H9 (cell line): ENCODE data around the gene AFF2. TPM values are rescaled to one million over a fixed set of nuclear protein-coding genes. Genes with fewer than 3 reads are reported as not detected.

Source experiments
- DNase-seq: peaks from one replicate; pipeline ENCODE4 v3.0.0-alpha.2; 2017
- H2AFZ ChIP-seq: one replicate; pipeline ENCODE4 v1.6.1; 2013; ENCODE audit warnings: mild to moderate bottlenecking, low read length, control low read depth, moderate library complexity
- H2AK5ac ChIP-seq: 2 replicates; pipeline ENCODE4 v1.6.1; 2013; ENCODE audit warnings: low read length, control low read depth, mixed read lengths; ENCODE audit not compliant: insufficient read length
- H2BK120ac ChIP-seq: one replicate; pipeline ENCODE4 v1.6.1; 2013; ENCODE audit warnings: low read depth, mild to moderate bottlenecking, low read length, control low read depth, inconsistent platforms; ENCODE audit not compliant: poor library complexity, severe bottlenecking
- H2BK12ac ChIP-seq: 2 replicates; pipeline ENCODE4 v1.6.1; 2013; ENCODE audit warnings: low read length, control low read depth, mixed read lengths, low read depth; ENCODE audit not compliant: insufficient read length
- H2BK15ac ChIP-seq: 2 replicates; pipeline ENCODE4 v1.6.1; 2013; ENCODE audit warnings: low read depth, low read length, control low read depth
- H2BK20ac ChIP-seq: one replicate; pipeline ENCODE4 v1.6.1; 2013; ENCODE audit warnings: low read depth, mild to moderate bottlenecking, low read length, control low read depth, inconsistent platforms; ENCODE audit not compliant: poor library complexity, severe bottlenecking
- H2BK5ac ChIP-seq: 2 replicates; pipeline ENCODE4 v1.6.1; 2013; ENCODE audit warnings: low read length, control low read depth, mixed read lengths; ENCODE audit not compliant: insufficient read length
- H3K14ac ChIP-seq: 2 replicates; pipeline ENCODE4 v1.6.1; 2013; ENCODE audit warnings: low read length, control low read depth; ENCODE audit not compliant: insufficient read depth
- H3K18ac ChIP-seq: 2 replicates; pipeline ENCODE4 v1.6.1; 2013; ENCODE audit warnings: low read depth, mild to moderate bottlenecking, mixed read lengths, low read length, control low read depth; ENCODE audit not compliant: insufficient read length
- H3K23ac ChIP-seq: 2 replicates; pipeline ENCODE4 v1.6.1; 2013; ENCODE audit warnings: low read length, control low read depth, mixed read lengths, low read depth; ENCODE audit not compliant: insufficient read length
- H3K23me2 ChIP-seq: 2 replicates; pipeline ENCODE4 v1.6.1; 2013; ENCODE audit warnings: low read depth, mild to moderate bottlenecking, mixed read lengths, low read length, control low read depth; ENCODE audit not compliant: insufficient read length, poor library complexity, severe bottlenecking
- H3K27ac ChIP-seq: 2 replicates; pipeline ENCODE4 v1.5.1; 2013; ENCODE audit warnings: low read length, control low read depth, mixed read lengths, low read depth; ENCODE audit not compliant: insufficient read length
- H3K27me3 ChIP-seq: 2 replicates; pipeline ENCODE4 v1.6.1; 2013; ENCODE audit warnings: low read length, control low read depth, inconsistent platforms; ENCODE audit not compliant: insufficient read depth
- H3K4ac ChIP-seq: 2 replicates; pipeline ENCODE4 v1.6.1; 2013; ENCODE audit warnings: low read depth, mild to moderate bottlenecking, control low read depth, inconsistent platforms, low read length, moderate library complexity
- H3K4me1 ChIP-seq: 2 replicates; pipeline ENCODE4 v1.6.1; 2013; ENCODE audit warnings: low read length, control low read depth, inconsistent platforms; ENCODE audit not compliant: insufficient read depth
- H3K4me2 ChIP-seq: 2 replicates; pipeline ENCODE4 v1.6.1; 2013; ENCODE audit warnings: low read length, control low read depth, mixed read lengths; ENCODE audit not compliant: insufficient read length, insufficient read depth
- H3K56ac ChIP-seq: 2 replicates; pipeline ENCODE4 v1.6.1; 2013; ENCODE audit warnings: low read depth, mild to moderate bottlenecking, mixed read lengths, low read length, control low read depth; ENCODE audit not compliant: insufficient read length
- H3K79me1 ChIP-seq: 2 replicates; pipeline ENCODE4 v1.6.1; 2013; ENCODE audit warnings: low read depth, mild to moderate bottlenecking, moderate library complexity, low read length, control low read depth, inconsistent platforms; ENCODE audit not compliant: insufficient read depth, poor library complexity, severe bottlenecking
- H3K79me2 ChIP-seq: 2 replicates; pipeline ENCODE4 v1.6.1; 2013; ENCODE audit warnings: low read length, control low read depth, inconsistent platforms; ENCODE audit not compliant: insufficient read depth
- H3K9ac ChIP-seq: 2 replicates; pipeline ENCODE4 v1.6.1; 2013; ENCODE audit warnings: low read length, control low read depth, mixed read lengths; ENCODE audit not compliant: insufficient read length; ENCODE audit errors: extremely low read depth
- H3K9me3 ChIP-seq: one replicate; pipeline ENCODE4 v1.6.1; 2013; ENCODE audit warnings: low read depth, low read length, inconsistent platforms; ENCODE audit not compliant: control insufficient read depth
- H3T11ph ChIP-seq: one replicate; pipeline ENCODE4 v1.6.1; 2013; ENCODE audit warnings: mild to moderate bottlenecking, low read length, control low read depth, inconsistent platforms
- H4K20me1 ChIP-seq: one replicate; pipeline ENCODE4 v1.6.1; 2013; ENCODE audit not compliant: control insufficient read depth, insufficient read length, insufficient read depth
- H4K5ac ChIP-seq: 2 replicates; pipeline ENCODE4 v1.6.1; 2013; ENCODE audit warnings: low read depth, mild to moderate bottlenecking, mixed read lengths, low read length, control low read depth; ENCODE audit not compliant: insufficient read length
- H4K8ac ChIP-seq: replicated peaks from 2 replicates; pipeline ENCODE4 v1.6.1; 2013; ENCODE audit warnings: low read length, control low read depth, mixed read lengths, low read depth; ENCODE audit not compliant: insufficient read length
- H4K91ac ChIP-seq: 2 replicates; pipeline ENCODE4 v1.6.1; 2013; ENCODE audit warnings: low read depth, mild to moderate bottlenecking, moderate library complexity, mixed read lengths, low read length, control low read depth; ENCODE audit not compliant: insufficient read length
- H3K27ac Mint-ChIP-seq, 3 experiments: 2 replicates in 2 of 3; 3 replicates in 1 of 3; pipeline ENCODE4 v1.8.0; 2020 to 2021; ENCODE audit warnings: mixed read lengths in 3 of 3, mild to moderate bottlenecking in 1 of 3, moderate library complexity in 1 of 3
- H3K27me3 Mint-ChIP-seq: 2 replicates; pipeline ENCODE4 v1.8.0; 2021; ENCODE audit warnings: low read depth, mild to moderate bottlenecking, moderate library complexity, mixed read lengths
- H3K36me3 Mint-ChIP-seq, 3 experiments: 2 replicates in 2 of 3; 3 replicates in 1 of 3; pipeline ENCODE4 v1.8.0; 2020 to 2021; ENCODE audit warnings: low read depth in 3 of 3, mixed read lengths in 3 of 3; ENCODE audit not compliant: insufficient read depth in 1 of 3
- H3K4me1 Mint-ChIP-seq, 2 experiments: 2 replicates each; pipeline ENCODE4 v1.8.0; 2020; ENCODE audit warnings: mixed read lengths in 2 of 2
- H3K4me3 Mint-ChIP-seq, 2 experiments: 2 replicates in 1 of 2; 3 replicates in 1 of 2; pipeline ENCODE4 v1.8.0; 2020 to 2021; ENCODE audit warnings: mild to moderate bottlenecking in 2 of 2, mixed read lengths in 2 of 2, moderate library complexity in 1 of 2
- H3K9me3 Mint-ChIP-seq, 2 experiments: 2 replicates in 1 of 2; 3 replicates in 1 of 2; pipeline ENCODE4 v1.8.0; 2020; ENCODE audit warnings: mild to moderate bottlenecking in 2 of 2, mixed read lengths in 2 of 2, moderate library complexity in 1 of 2
- WGBS: extraction: QIAGEN DNeasy Blood & Tissue Kit; methylation state at CpG from one replicate; pipeline ENCODE4 v1.1.7; 2013; ENCODE audit warnings: missing lambda C conversion rate, low lambda C conversion rate, mixed read lengths; ENCODE audit not compliant: insufficient read length; ENCODE audit errors: extremely low coverage; 5-methylcytosine and 5-hydroxymethylcytosine counted together
- total RNA-seq: library from RNA; stranded (reverse); gene quantifications from 2 replicates; pipeline ENCODE4 v1.2.1, GENCODE V29; 2021
- TF ChIP-seq, protein P1 (sequence below): fragments of 200-600 bp; sonication (generic); conservative IDR thresholded peaks from 3 replicates; pipeline ENCODE4 v1.8.0; 2021; ENCODE audit warnings: antibody characterized with exemption, mild to moderate bottlenecking

The AFF2 gene
- total RNA-seq, 1 experiment from 2014 or later = 14.6 TPM

GRCh38 chrX:149006235-149006634 lies 505.8 kb downstream of the AFF2 start:
- Mint-ChIP-seq H3K4me3 (no peak overlapping the region), H3K27ac (no peak overlapping the region), H3K9me3 (peaks cover 47 to 59% of the 10 kb centered on the region in 2 experiments), H3K27me3 (no peaks in the 10 kb centered on the region), H3K4me1 (no peaks in the 10 kb centered on the region), H3K36me3 (no peaks in the 10 kb centered on the region; a peak in 1 of 7 replicates)
- no peak overlapping the region for H2BK5ac ChIP-seq
- no peak overlapping the region for H3K14ac ChIP-seq
- peaks cover 25% of the 10 kb centered on the region for H3K9me3 ChIP-seq
- H3K18ac ChIP-seq = no peak overlapping the region
- H3K56ac ChIP-seq = no peak overlapping the region
- no peaks in the 10 kb centered on the region for H3K79me1 ChIP-seq
- H2AFZ ChIP-seq = no peak overlapping the region
- H2BK15ac ChIP-seq = no peak overlapping the region
- H2BK120ac ChIP-seq = no peak overlapping the region
- DNase-seq = no peak
- H3K79me2 ChIP-seq = no peaks in the 10 kb centered on the region; the same call in 1 of the 2 replicates
- H3K27me3 ChIP-seq = no peaks in the 10 kb centered on the region
- H4K91ac ChIP-seq = no peak overlapping the region
- no peak overlapping the region for H2BK20ac ChIP-seq
- no peak overlapping the region for H2AK5ac ChIP-seq
- H3K9ac ChIP-seq = no peak overlapping the region
- TF ChIP-seq, protein P1, sequence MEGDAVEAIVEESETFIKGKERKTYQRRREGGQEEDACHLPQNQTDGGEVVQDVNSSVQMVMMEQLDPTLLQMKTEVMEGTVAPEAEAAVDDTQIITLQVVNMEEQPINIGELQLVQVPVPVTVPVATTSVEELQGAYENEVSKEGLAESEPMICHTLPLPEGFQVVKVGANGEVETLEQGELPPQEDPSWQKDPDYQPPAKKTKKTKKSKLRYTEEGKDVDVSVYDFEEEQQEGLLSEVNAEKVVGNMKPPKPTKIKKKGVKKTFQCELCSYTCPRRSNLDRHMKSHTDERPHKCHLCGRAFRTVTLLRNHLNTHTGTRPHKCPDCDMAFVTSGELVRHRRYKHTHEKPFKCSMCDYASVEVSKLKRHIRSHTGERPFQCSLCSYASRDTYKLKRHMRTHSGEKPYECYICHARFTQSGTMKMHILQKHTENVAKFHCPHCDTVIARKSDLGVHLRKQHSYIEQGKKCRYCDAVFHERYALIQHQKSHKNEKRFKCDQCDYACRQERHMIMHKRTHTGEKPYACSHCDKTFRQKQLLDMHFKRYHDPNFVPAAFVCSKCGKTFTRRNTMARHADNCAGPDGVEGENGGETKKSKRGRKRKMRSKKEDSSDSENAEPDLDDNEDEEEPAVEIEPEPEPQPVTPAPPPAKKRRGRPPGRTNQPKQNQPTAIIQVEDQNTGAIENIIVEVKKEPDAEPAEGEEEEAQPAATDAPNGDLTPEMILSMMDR = no peak
- no peak overlapping the region for H3T11ph ChIP-seq
- no CpG with 5 or more reads among the region's 3 CpGs for WGBS
- no peaks in the 10 kb centered on the region for H3K4me1 ChIP-seq
- no peaks in the 10 kb centered on the region for H3K23me2 ChIP-seq
- H3K4ac ChIP-seq = no peak overlapping the region
- no peak overlapping the region for H2BK12ac ChIP-seq
- no peak overlapping the region for H3K27ac ChIP-seq
- H4K20me1 ChIP-seq = no peaks in the 10 kb centered on the region
- no peak overlapping the region for H3K23ac ChIP-seq
- no peak overlapping the region for H4K8ac ChIP-seq
- no peak overlapping the region for H3K4me2 ChIP-seq
- H4K5ac ChIP-seq = no peak overlapping the region
